Stimulated activated CD4-positive, alpha-beta T cell treated with anti-CD3 and anti-CD28 coated beads, Interleukin-12 subunit alpha, Interleukin-12 subunit beta, amount 100 ng/mL, for 48 hours (primary cell): ENCODE results near the gene P2RY1.
A peak's percentile ranks its signal among the peaks of the same experiment; 100 is the strongest.

Experiments
- DNase-seq, 3 donors: peaks; one replicate each; pipeline ENCODE4 v3.0.0-alpha.2; 2020; ENCODE audit warnings: low read depth in 2 of 3, low spot score in 1 of 3

The P2RY1 gene

GRCh38 chr3:152834776-152835600 is at the start of gene P2RY1:
Gene P2RY1 (plus strand): TSS chr3:152835131. CDS start chr3:152835783, 652 bp downstream.
- DNase-seq = peak; percentile 9 to 17 (median 12)

GRCh38 chr3:152786977-152787681 is 47.8 kb upstream of the P2RY1 start:
- DNase-seq = no peak

- DNase-seq = no peak
Measured at GRCh38 chr3:152790651-152791387, 44.1 kb upstream of the P2RY1 start.

DNA sequence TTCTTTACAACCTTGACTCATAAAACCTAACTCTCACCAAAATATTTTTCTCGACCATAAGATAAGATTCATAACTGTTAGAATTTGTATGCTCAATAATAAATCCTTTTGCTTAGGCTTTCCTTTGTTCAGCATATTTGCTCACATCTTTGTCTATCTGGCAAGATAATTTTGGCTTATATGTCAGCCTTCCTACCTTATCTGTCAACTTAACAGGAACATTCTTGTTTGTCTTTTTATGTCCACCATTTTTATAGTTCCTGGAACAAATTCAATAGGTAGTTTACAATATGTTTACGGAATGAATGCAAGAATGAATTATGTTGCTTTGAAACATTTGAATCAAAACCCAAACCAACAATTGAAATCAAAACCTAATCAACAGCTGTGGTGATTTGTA is 41.0 kb upstream of the P2RY1 start:
- no peak for DNase-seq

GRCh38 chr3:152797751-152798432 is 37.0 kb upstream of the P2RY1 start:
- DNase-seq = no peak

DNA sequence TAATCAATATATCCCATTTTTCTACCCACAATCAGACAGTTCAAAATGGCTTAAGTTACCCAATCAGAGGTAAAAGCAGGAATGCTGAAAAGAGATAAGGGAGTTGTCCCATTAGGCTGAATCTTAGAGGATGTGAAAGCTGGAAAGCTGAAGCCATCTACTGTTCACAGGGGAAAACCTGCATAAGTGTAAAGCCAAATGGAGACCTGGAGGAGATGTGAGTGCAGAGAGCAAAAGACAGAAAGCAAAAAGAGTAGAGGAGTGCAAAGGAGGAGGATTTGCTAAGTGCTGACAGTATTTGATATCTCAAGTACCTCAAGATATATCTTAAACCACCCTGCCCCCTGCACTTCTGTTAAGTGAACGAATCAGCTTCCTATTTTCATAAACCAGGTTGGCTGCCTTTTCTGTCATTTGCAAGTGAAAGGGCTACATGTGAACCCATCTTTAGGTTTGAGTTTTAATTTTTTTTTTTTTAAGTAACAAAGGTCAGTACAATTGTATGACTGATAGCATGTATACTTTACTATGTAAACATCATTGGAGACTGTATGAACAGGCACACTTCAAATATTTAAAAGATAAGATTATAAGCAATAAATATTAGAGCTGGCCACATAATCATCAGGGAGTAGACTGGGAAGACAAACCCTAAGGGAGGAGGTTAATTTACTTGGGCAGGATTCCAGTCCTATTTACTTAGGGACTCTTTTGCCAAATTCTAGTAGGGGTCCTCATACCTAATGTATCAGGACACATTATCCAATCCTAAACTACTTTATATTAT is 22.8 kb upstream of the P2RY1 start:
- DNase-seq = no peak

- DNase-seq = no peak
Measured at GRCh38 chr3:152817400-152817799, 17.5 kb upstream of the P2RY1 start.

- no peak for DNase-seq
Measured at GRCh38 chr3:152818027-152818426, 16.9 kb upstream of the P2RY1 start.

DNA sequence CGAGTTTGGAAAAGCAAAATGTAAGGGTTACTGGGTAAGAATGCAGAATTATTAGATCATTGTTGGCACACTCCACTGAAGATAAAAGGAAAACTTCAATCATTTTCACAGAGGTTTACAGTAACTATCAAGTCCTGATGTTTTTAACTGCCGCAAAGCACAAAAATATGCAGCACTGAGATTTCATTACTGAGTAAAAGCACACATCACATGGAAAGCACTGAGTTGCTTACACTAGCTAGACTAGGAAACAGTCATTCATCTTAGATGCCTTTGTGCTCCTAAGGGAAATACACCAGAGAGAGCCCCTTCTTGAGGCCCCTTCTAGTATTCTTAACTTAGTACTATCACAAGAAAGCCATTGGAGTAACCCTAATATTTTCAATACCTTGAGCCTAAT is 11.8 kb upstream of the P2RY1 start:
- no peak for DNase-seq

DNA sequence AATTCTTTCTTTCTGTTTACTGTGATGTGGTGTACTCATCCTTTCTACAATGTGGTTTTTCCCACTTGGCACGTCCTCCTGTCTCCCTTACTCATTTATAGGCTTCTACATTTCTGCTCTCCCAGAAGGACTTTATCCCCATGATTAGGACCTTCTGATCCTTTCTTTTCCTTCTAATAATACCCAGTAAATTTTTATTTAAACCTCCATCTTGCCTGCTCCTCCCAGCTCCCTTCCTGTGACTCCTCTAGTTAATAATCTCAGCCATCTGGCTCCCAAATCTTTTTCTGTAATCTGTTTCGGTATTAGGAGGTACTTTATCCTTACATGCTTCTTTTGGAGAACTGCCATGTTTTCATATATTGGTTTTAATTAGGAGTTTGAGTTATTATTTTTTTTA is 11.2 kb upstream of the P2RY1 start:
- no peak for DNase-seq

DNA sequence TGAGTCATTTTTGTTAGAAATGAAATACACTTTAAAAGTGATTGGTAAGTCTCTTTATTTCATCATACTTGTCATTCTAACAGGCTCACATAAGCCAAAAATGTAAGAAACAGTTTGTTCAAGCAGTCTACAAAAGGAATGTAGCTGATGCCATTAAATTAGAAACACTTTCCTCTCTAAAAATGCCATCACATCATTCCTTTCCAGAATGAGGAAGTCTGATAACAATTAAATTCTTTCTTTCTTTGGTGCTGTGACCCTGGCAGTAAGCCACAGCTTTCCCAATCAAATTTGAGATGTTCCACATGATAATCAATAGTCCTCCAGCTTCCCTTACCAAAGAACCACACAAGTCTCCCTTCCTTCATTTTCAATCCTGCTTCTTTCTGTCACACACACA is 9.4 kb upstream of the P2RY1 start:
- no peak for DNase-seq

DNA sequence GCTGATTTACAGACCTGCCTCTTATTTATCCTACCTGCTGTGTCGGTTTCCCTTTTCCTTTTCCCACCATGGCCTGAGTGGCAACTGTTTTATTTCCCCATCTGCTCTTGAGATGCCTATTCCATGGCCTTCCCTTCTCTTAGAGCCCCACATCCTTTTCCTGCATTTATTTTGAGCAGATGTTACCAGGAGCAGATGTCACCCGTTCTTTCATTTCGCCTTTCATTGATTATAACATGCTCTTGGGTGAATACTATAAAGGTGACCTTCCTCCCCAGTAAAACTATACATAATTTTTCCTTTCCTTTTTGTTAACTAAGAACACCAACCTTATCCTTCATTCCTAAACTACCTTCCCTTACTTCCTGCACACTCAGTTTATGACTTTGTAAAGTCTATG is 8.5 kb upstream of the P2RY1 start:
- no peak for DNase-seq

GRCh38 chr3:152827313-152827712 is 7.6 kb upstream of the P2RY1 start:
- no peak for DNase-seq

GRCh38 chr3:152828075-152828840 is 6.7 kb upstream of the P2RY1 start:
- no peak for DNase-seq

- no peak for DNase-seq
Measured at GRCh38 chr3:152830245-152830644, 4.7 kb upstream of the P2RY1 start.

GRCh38 chr3:152832046-152832445 is 2.9 kb upstream of the P2RY1 start:
- DNase-seq = no peak

- no peak for DNase-seq
Measured at GRCh38 chr3:152833089-152833488, 1.8 kb upstream of the P2RY1 start.

DNA sequence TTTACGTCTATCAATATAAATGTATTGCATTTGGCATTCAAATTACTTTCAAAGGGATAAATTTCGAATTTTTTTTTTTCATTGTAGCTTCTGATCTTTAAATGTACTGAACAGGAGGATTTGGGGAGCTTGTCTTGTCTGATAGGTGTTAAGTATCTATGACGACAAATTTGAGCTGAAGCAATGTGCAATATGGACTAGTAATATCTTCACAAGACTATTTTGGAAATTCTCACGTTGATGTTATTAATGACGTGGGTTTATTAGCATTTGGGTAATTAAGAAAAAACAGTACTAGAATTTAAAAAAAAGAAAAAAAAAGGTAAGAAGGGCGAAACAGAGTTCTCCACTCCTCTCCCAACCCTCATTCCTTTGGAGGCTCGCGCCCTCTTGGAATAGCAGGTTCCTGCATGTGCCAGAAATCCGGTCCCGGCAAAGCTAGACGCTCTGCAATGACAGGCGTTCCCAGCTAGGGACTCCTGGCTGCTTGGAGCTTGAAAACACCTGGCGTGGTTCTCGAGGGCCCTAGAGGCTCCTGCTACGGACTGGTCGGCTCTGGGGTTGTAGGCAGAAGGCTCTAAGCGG is 648 bp upstream of the P2RY1 start:
- no peak for DNase-seq

DNA sequence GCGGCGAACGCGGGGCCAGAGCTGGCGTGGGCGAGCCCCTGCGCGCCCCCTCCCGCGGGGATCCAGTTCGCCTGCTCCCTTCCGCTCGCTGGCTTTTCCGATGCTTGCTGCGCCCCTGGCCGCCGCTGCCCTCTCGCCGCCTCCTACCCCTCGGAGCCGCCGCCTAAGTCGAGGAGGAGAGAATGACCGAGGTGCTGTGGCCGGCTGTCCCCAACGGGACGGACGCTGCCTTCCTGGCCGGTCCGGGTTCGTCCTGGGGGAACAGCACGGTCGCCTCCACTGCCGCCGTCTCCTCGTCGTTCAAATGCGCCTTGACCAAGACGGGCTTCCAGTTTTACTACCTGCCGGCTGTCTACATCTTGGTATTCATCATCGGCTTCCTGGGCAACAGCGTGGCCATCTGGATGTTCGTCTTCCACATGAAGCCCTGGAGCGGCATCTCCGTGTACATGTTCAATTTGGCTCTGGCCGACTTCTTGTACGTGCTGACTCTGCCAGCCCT is 721 bp downstream of the P2RY1 start:
- no peak for DNase-seq
